ENCODE measurements around the gene ZNF106.

ZNF106 gene

DNA sequence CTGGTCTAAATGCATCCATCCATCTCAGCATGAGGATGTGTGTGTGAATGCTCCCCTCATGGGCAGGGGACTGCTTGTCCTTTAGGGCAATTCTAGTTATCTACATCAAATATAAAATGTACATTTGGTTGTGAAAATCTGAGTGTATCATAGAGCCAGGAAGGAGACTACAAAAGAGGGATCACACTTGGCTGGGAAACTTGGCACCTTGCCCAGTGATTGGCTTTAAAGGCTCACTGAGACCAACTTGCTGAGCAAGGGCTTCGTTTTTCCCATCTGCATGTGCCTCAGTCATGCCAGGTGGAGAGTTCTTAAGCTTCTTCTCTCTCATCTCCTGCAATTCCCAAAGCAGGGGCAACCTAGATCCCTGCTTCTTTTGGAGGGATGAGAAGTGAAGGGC, 126.4 kb downstream of the ZNF106 start:
- peak; percentile 69 for DNase-seq

- DNase-seq = no peak
Observed at GRCh38 chr15:42363942-42364341, 127.0 kb downstream of the ZNF106 start.

- no peak for DNase-seq
Observed at GRCh38 chr15:42363487-42363886, 127.5 kb downstream of the ZNF106 start.
